ENCODE results near the gene MPDZ.

- TF ChIP-seq CTCF (IDR thresholded peaks at IDR 0.05 in 4 of 5, conservative IDR thresholded peaks at IDR 0.05 in 1 of 5) (no peak), POLR2A (IDR thresholded peaks at IDR 0.05) (no peak)
These were observed 166.3 kb downstream of the MPDZ start for GRCh38 chr9:13113216-13113615.

All from gastrocnemius medialis (tissue), 4 donors.